H1 (cell line): Measurements from ENCODE around the gene BRICD5. TPM values are rescaled to one million over a fixed set of nuclear protein-coding genes. Genes with fewer than 3 reads are reported as not detected.

Source experiments
- CTCF ChIA-PET: fragments of 300-600 bp; sonication (Branson Sonifier 250); formaldehyde crosslinking; loops from one replicate; lab custom pipeline; 2021; ENCODE audit not compliant: partially characterized antibody; lab: Charles Lee
- POLR2A ChIA-PET: fragments of 300-600 bp; sonication (Branson Sonifier 250); formaldehyde crosslinking; loops from one replicate; lab custom pipeline; 2021; ENCODE audit warnings: inconsistent platforms; ENCODE audit not compliant: partially characterized antibody; lab: Charles Lee
- DNase-seq, 2 experiments: peaks; one replicate each; pipeline versions ENCODE4 v3.0.0 to v3.0.0-alpha.2; 2010 to 2022; ENCODE audit warnings: low spot score in 2 of 2, low read depth in 1 of 2, mixed read lengths in 1 of 2
- FAIRE-seq: peaks from 2 replicates; lab custom pipeline; 2011; peaks lifted over from hg19 to GRCh38; lab: Jason Lieb, UNC
- H2AFZ ChIP-seq: 2 replicates; pipeline ENCODE4 v1.8.1; 2012; ENCODE audit warnings: low read length, inconsistent platforms
- H2AK5ac ChIP-seq: 2 replicates; pipeline ENCODE4 v1.6.1; 2013; ENCODE audit warnings: low read depth, low read length
- H2BK120ac ChIP-seq: replicated peaks from 2 replicates; pipeline ENCODE3; 2013; ENCODE audit warnings: low read depth, low read length, inconsistent platforms
- H2BK12ac ChIP-seq: 2 replicates; pipeline ENCODE4 v1.6.1; 2013; ENCODE audit warnings: low read depth, low read length
- H2BK15ac ChIP-seq: 2 replicates; pipeline ENCODE4 v1.6.1; 2013; ENCODE audit warnings: low read length
- H2BK20ac ChIP-seq: 2 replicates; pipeline ENCODE4 v1.6.1; 2013; ENCODE audit warnings: low read length
- H2BK5ac ChIP-seq: 2 replicates; pipeline ENCODE4 v1.6.1; 2013; ENCODE audit warnings: low read depth, low read length
- H3K14ac ChIP-seq: 2 replicates; pipeline ENCODE4 v1.6.1; 2013; ENCODE audit warnings: inconsistent platforms; ENCODE audit not compliant: insufficient read length
- H3K18ac ChIP-seq: 2 replicates; pipeline ENCODE4 v1.6.1; 2013; ENCODE audit warnings: low read length; ENCODE audit errors: extremely low read depth
- H3K23ac ChIP-seq: 2 replicates; pipeline ENCODE4 v1.6.1; 2013; ENCODE audit warnings: inconsistent platforms; ENCODE audit not compliant: insufficient read length
- H3K23me2 ChIP-seq: 2 replicates; pipeline ENCODE4 v1.6.1; 2013; ENCODE audit warnings: low read depth, low read length
- H3K27ac ChIP-seq: 2 replicates; pipeline ENCODE4 v1.6.1; 2011; ENCODE audit warnings: low read depth, low read length, inconsistent platforms
- H3K27me3 ChIP-seq, 4 experiments: replicated peaks in 1 of 4; 1 replicate in 1 of 4; 2 replicates in 3 of 4; pipeline versions ENCODE4 v1.6.1 to v1.8.1; 2011 to 2013; ENCODE audit warnings: low read length in 3 of 4, mild to moderate bottlenecking in 3 of 4, inconsistent platforms in 2 of 4, mixed read lengths in 2 of 4, moderate library complexity in 1 of 4; ENCODE audit not compliant: control insufficient read depth in 3 of 4, insufficient read depth in 3 of 4; ENCODE audit errors: extremely low read depth in 1 of 4
- H3K36me3 ChIP-seq, 4 experiments: 2 replicates each; pipeline versions ENCODE4 v1.6.1 to v1.8.1; 2011 to 2013; ENCODE audit warnings: mild to moderate bottlenecking in 4 of 4, low read length in 3 of 4, moderate library complexity in 2 of 4, control low read depth in 1 of 4, inconsistent platforms in 1 of 4; ENCODE audit not compliant: insufficient read depth in 4 of 4, control insufficient read depth in 2 of 4
- H3K4ac ChIP-seq: replicated peaks from 2 replicates; pipeline ENCODE3; 2013; ENCODE audit warnings: low read length, low read depth, mixed read lengths, inconsistent platforms; ENCODE audit not compliant: insufficient read length
- H3K4me1 ChIP-seq, 4 experiments: replicated peaks in 1 of 4; 1 replicate in 1 of 4; 2 replicates in 3 of 4; pipeline versions ENCODE4 v1.6.1 to v1.8.1; 2011 to 2013; ENCODE audit warnings: low read length in 3 of 4, inconsistent platforms in 2 of 4, mixed read lengths in 1 of 4; ENCODE audit not compliant: insufficient read depth in 4 of 4, control insufficient read depth in 3 of 4
- H3K4me2 ChIP-seq, 2 experiments: 2 replicates each; pipeline versions ENCODE4 v1.6.1 to v1.8.1; 2011 to 2013; ENCODE audit warnings: low read depth in 2 of 2, low read length in 2 of 2, control low read depth in 1 of 2, inconsistent platforms in 1 of 2, mild to moderate bottlenecking in 1 of 2; ENCODE audit not compliant: insufficient read depth in 1 of 2
- H3K4me3 ChIP-seq, 4 experiments: fragments of 200-600, 300-600 bp in 1 of 4; sonication (generic), shearing (Covaris generic), sonication (Bioruptor Twin) in 1 of 4; 2 replicates each; pipeline versions ENCODE4 v1.5.1 to v1.8.1; 2011 to 2016; ENCODE audit warnings: low read length in 4 of 4, low read depth in 3 of 4, control low read depth in 2 of 4, inconsistent platforms in 2 of 4, mild to moderate bottlenecking in 2 of 4, mixed read lengths in 1 of 4, moderate library complexity in 1 of 4; ENCODE audit not compliant: insufficient read depth in 2 of 4; ENCODE audit errors: extremely low read depth in 1 of 4
- H3K56ac ChIP-seq: replicated peaks from 2 replicates; pipeline ENCODE3; 2013; ENCODE audit warnings: low read depth, mild to moderate bottlenecking, mixed read lengths, low read length, inconsistent platforms; ENCODE audit not compliant: insufficient read length
- H3K79me1 ChIP-seq: 2 replicates; pipeline ENCODE4 v1.6.1; 2013; ENCODE audit warnings: low read depth, low read length, control low read depth
- H3K79me2 ChIP-seq, 2 experiments: 2 replicates each; pipeline versions ENCODE4 v1.6.1 to v1.8.1; 2012 to 2013; ENCODE audit warnings: low read length in 2 of 2, mild to moderate bottlenecking in 2 of 2, inconsistent platforms in 1 of 2; ENCODE audit not compliant: insufficient read depth in 2 of 2, control insufficient read depth in 1 of 2
- H3K9ac ChIP-seq, 4 experiments: replicated peaks in 1 of 4; 1 replicate in 1 of 4; 2 replicates in 3 of 4; pipeline versions ENCODE4 v1.6.1 to v1.8.1; 2011 to 2013; ENCODE audit warnings: low read depth in 3 of 4, low read length in 3 of 4, control low read depth in 2 of 4, mild to moderate bottlenecking in 2 of 4, moderate library complexity in 2 of 4, inconsistent platforms in 1 of 4; ENCODE audit errors: extremely low read depth in 1 of 4
- H3K9me3 ChIP-seq, 2 experiments: 2 replicates each; pipeline versions ENCODE4 v1.6.1 to v1.8.1; 2012 to 2013; ENCODE audit warnings: mild to moderate bottlenecking in 2 of 2, moderate library complexity in 2 of 2, control low read depth in 1 of 2, inconsistent platforms in 1 of 2, low read depth in 1 of 2, low read length in 1 of 2, mixed read lengths in 1 of 2; ENCODE audit not compliant: insufficient read depth in 2 of 2
- H4K20me1 ChIP-seq, 2 experiments: replicated peaks in 1 of 2; 2 replicates each; pipeline versions ENCODE3 to v1.8.1; 2011 to 2013; ENCODE audit warnings: inconsistent platforms in 2 of 2, low read length in 2 of 2, mild to moderate bottlenecking in 1 of 2; ENCODE audit not compliant: insufficient read depth in 2 of 2, control insufficient read depth in 1 of 2
- H4K5ac ChIP-seq: 2 replicates; pipeline ENCODE4 v1.6.1; 2013; ENCODE audit warnings: low read length, low read depth, mixed read lengths, inconsistent platforms; ENCODE audit not compliant: insufficient read length
- H4K8ac ChIP-seq: 2 replicates; pipeline ENCODE4 v1.8.0; 2013; ENCODE audit warnings: mild to moderate bottlenecking, moderate library complexity, low read length, inconsistent platforms; ENCODE audit not compliant: insufficient read depth; ENCODE audit errors: extremely low read depth
- H4K91ac ChIP-seq: replicated peaks from 2 replicates; pipeline ENCODE3; 2013; ENCODE audit warnings: low read length, mixed read lengths, inconsistent platforms; ENCODE audit not compliant: insufficient read length
- CHD1 ChIP-seq: IDR thresholded peaks from 2 replicates; pipeline ENCODE4 v1.6.1; 2012; ENCODE audit warnings: low read depth, low read length, improper control_type of control experiment
- SIN3A ChIP-seq, 2 experiments: IDR thresholded peaks in 1 of 2; conservative IDR thresholded peaks in 1 of 2; 2 replicates each; pipeline ENCODE4 v1.6.1; 2011 to 2012; ENCODE audit warnings: low read length in 2 of 2, improper control_type of control experiment in 1 of 2, low read depth in 1 of 2, mild to moderate bottlenecking in 1 of 2
- SIRT6 ChIP-seq: IDR thresholded peaks from one replicate; pipeline ENCODE4 v1.7.1; 2012; ENCODE audit warnings: low read length, inconsistent platforms
- SRF ChIP-seq: IDR thresholded peaks from 2 replicates; pipeline ENCODE4 v1.6.1; 2011; ENCODE audit warnings: mild to moderate bottlenecking, low read depth, low read length, moderate library complexity
- YY1 ChIP-seq: IDR thresholded peaks from 2 replicates; pipeline ENCODE4 v1.6.1; 2011; ENCODE audit warnings: low read depth, mild to moderate bottlenecking, low read length
- WGBS, 2 experiments: shearing (Covaris generic) in 1 of 2; methylation state at CpG; one replicate each; pipeline versions ENCODE4 v1.1.6 to v1.1.7; 2013 to 2015; ENCODE audit warnings: low lambda C conversion rate in 2 of 2, mixed read lengths in 2 of 2, inconsistent platforms in 1 of 2, low coverage in 1 of 2, missing lambda C conversion rate in 1 of 2; ENCODE audit not compliant: insufficient replicate concordance in 2 of 2, insufficient coverage in 1 of 2, insufficient read length in 1 of 2; ENCODE audit errors: extremely low coverage in 1 of 2, missing lambda C conversion rate in 1 of 2; 5-methylcytosine and 5-hydroxymethylcytosine counted together
- polyA plus RNA-seq, 7 experiments: library from polyadenylated mRNA; depleted of rRNA in 3 of 7; stranded (reverse) in 5 of 7; unstranded in 2 of 7; fragments of >200 nt in 5 of 7; fragments of 200-250 nt in 2 of 7; gene quantifications; 1 replicate in 5 of 7; 2 replicates in 1 of 7; 4 replicates in 1 of 7; pipeline versions ENCODE4 v1.2.1 to v1.2.3, GENCODE V29; 2011 to 2013; ENCODE audit warnings: missing spikeins in 2 of 7, mixed read lengths in 2 of 7
- total RNA-seq: library from RNA; stranded (reverse); fragmentation: NEBNext Ultra II Directional; extraction: Animal tissue kit (Norgen Biotek cat#: 25700); gene quantifications from 2 replicates; pipeline ENCODE4 v1.2.1, GENCODE V29; 2021
- TF ChIP-seq, protein P1 (sequence below): IDR thresholded peaks from 2 replicates; pipeline ENCODE4 v1.6.1; 2012; ENCODE audit warnings: low read length, inconsistent platforms

The BRICD5 gene
- total and polyA plus RNA-seq, 2 of the 8 experiments (the other 6 are each of a cell fraction or from before 2014, with no cell fraction given), result 8.5 to 14.2 TPM

DNA sequence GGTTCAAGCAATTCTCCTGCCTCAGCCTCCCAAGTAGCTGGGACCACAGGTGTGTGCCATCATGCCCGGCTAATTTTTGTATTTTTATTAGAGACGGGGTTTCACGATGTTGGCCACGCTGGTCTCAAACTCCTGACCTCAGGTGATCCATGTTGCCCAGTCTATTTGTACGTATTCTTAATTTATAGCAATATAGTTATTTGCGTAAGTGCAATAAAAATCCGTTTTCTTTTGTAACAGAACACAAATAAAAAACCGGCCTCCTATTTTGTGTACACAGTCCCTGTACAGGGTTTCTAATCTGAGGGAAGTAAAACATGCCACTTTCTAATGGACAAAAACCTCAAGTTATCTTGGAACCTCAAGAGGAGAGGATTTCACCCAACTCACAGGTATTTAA, 49.6 kb upstream of the BRICD5 start:
- FAIRE-seq, result no peak
- Histone ChIP-seq H2BK20ac (no peak overlapping the region), H3K23ac (no peak overlapping the region), H3K4ac (no peak overlapping the region), H2BK15ac (no peak overlapping the region), H4K20me1 (peaks cover 26 to 37% of the 10 kb centered on the region in 2 experiments), H3K56ac (no peak overlapping the region), H2BK5ac (no peak overlapping the region), H3K36me3 (peaks cover 53 to 85% (median 70%) of the 10 kb centered on the region in 4 experiments), H2BK12ac (no peak overlapping the region), H3K4me3 (no peak overlapping the region), H3K9me3 (no peaks in the 10 kb centered on the region), H3K79me2 (peaks cover 28 to 58% of the 10 kb centered on the region in 2 experiments), H4K8ac (no peak overlapping the region), H3K18ac (no peak overlapping the region), H4K91ac (no peak overlapping the region), H3K14ac (no peak overlapping the region), H2BK120ac (no peak overlapping the region), H4K5ac (no peak overlapping the region), H3K4me2 (no peak overlapping the region), H3K4me1 (no peaks in the 10 kb centered on the region), H3K27me3 (no peaks in the 10 kb centered on the region), H2AFZ (no peak overlapping the region), H3K27ac (no peak overlapping the region), H3K79me1 (peaks cover 9% of the 10 kb centered on the region), H3K23me2 (0 out of 2 replicates have a peak, but pooled peaks cover 2% of the 10 kb centered on the region), H2AK5ac (no peak overlapping the region), H3K9ac (no peak overlapping the region)
- TF ChIP-seq SIRT6, result no peak
- TF ChIP-seq CHD1, result no peak
- TF ChIP-seq SIN3A (conservative IDR thresholded peaks at IDR 0.05 in 1 of 2, IDR thresholded peaks at IDR 0.05 in 1 of 2; ENCODE audit: low read depth in 1 of 2, low read length in 2 of 2), result no peak
- TF ChIP-seq, protein P1, sequence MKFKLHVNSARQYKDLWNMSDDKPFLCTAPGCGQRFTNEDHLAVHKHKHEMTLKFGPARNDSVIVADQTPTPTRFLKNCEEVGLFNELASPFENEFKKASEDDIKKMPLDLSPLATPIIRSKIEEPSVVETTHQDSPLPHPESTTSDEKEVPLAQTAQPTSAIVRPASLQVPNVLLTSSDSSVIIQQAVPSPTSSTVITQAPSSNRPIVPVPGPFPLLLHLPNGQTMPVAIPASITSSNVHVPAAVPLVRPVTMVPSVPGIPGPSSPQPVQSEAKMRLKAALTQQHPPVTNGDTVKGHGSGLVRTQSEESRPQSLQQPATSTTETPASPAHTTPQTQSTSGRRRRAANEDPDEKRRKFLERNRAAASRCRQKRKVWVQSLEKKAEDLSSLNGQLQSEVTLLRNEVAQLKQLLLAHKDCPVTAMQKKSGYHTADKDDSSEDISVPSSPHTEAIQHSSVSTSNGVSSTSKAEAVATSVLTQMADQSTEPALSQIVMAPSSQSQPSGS, result no peak
- TF ChIP-seq YY1, result no peak
- TF ChIP-seq SRF, result no peak
- CTCF ChIA-PET, result interaction anchor here (2.0 kb wide), 1 partner anchor 18 kb away, joined by 9 read pairs; no protein-coding TSS in a partner anchor
- 99% methylated on average over 8 of the region's 8 CpGs; no CpG with 5 or more reads in 1 of the 2 experiments for WGBS, 2 experiments
- no peak for DNase-seq
- POLR2A ChIA-PET, result interaction anchor here (1.5 to 13.9 kb wide), 4 partner anchors 5 to 34 kb away, joined by 4 to 228 read pairs (median 204); partner anchors contain the start of genes DNASE1L2, ECI1 and RNPS1
